IPS DF 4.7 (cell line): ENCODE results near the gene LRIG3.
"Not testable (repeated sequence)": the region's sequence is repeated elsewhere in the genome, so short reads cannot be mapped to it uniquely, and the experiment has no call there.

Experiments used
- DNase-seq: peaks from one replicate; pipeline ENCODE4 v3.0.0-alpha.2; 2013; ENCODE audit warnings: low spot score; ENCODE audit errors: extremely low read depth

The LRIG3 gene

GRCh38 chr12:58920102-58920960 is at the start of gene LRIG3:
Gene LRIG3, minus strand, starts transcription at chr12:58920504. Its CDS starts 269 bp downstream, at chr12:58920235.
- no peak for DNase-seq

DNA sequence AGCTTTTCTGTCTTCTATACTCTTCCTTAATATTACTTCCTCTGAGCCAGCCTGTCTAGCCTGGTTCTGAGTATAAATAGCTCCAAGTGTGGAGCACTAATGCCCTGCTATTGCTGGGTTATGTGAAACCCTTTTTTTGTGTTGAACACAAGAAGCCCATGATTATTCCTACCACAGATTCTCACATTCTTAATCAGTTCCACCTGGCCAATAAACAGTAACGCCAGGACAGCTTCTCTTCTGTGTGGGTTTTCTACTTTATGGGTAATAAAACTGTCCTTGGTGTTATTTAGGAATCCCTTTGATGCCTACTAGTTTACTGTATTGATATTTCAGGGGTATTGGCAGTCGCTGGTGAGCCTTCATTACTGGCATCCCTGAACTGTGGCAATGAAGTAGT is 48.9 kb upstream of the LRIG3 start:
- no peak for DNase-seq

GRCh38 chr12:58967561-58967960 is 47.3 kb upstream of the LRIG3 start:
- no peak for DNase-seq

- DNase-seq = no peak
Observed at GRCh38 chr12:58966939-58967338, 46.6 kb upstream of the LRIG3 start.

DNA sequence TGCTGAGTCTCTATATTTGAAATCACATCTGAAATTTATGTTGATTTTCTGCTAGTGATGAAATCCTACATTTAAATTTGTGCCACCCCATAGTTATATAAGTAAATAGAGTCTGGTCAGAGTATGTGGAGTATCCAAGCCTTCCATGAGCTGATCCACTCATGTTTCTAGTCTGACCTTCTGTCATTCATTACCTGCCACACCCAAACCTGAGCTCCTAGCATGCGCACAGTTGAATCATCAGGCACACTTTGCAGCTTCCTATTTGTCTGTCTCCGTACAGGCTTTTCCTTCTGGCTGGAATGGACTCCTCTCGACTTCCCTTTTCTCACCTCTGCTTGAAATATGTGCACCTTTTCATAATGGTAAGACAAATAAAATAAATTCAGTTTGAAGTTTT is 45.3 kb upstream of the LRIG3 start:
- no peak for DNase-seq

DNA sequence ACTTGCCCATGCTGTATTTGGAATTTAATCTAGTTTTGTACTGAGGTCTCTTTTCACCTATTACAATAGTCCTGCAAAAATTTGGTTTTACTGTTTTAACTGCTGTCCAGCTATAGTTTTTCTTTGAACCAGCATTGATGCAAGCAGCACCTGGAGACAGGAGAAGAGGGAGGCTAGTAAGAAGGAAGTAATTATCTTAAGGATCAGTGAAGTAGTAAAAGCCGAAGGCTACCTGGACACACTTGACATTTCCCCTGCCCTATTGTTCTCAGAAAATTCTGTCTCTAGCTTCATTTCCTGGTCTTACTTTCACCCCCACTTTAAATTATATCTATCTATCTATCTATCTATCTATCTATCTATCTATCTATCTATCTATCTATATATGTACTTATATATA is 43.5 kb upstream of the LRIG3 start:
- DNase-seq = no peak

DNA sequence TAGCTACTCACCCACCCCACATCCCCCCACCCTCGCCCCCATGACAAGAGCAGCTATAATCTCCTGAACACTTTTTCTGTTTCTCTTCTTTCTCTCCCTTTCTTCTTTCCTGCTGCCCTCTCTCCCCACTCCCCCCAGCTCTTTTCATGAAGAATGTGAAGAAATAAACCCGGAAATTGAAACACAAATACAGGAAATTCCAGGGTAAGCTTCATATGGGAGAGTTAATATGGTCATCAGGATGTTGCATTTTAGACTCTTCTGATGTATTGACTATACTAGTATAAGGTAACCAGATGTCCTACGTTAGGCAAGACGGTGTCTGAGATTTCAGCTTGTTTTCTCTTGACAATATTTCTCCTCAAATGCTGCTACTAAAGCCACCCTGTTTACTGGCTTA is 41.6 kb upstream of the LRIG3 start:
- DNase-seq = no peak

DNA sequence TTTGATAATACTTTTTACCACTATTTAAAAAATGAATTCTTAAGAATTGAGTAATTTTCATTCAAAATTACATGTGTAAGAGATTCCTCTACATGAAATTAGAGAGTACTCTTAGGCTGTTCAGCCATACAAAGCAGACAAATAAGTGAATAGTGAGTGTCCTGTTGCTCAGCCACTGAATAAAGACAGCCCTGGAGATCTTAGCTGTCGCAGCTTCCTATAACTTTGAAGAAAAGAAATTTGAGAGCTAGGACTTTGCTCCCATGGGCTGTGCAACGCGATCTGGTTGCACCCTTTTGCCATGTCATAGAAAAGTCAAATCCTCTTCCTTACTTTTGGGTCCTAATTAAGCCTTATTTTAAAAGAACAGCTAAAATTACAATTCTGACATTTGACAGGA is 40.9 kb upstream of the LRIG3 start:
- DNase-seq = no peak

- no peak for DNase-seq
Observed at GRCh38 chr12:58959639-58960300, 39.5 kb upstream of the LRIG3 start.

- DNase-seq = no peak
Observed at GRCh38 chr12:58957298-58957697, 37.0 kb upstream of the LRIG3 start.

DNA sequence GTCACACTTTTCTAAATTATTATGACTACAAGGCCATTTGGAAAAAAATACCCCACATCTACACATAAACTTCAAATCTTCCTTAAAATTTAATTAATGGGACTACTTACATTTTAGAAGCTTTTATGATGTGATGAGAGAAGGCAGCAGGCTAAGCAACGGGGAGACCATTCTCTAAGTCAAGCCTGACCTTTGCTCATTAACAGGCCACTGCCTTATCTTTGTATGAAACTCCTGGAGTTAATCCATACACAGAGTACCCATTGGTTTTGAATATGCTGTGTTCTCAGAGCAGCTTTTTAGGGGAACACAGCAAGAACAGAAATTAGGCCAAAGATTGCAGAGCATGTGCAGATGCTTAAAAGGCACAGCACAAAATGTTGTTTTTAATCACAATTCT is 35.5 kb upstream of the LRIG3 start:
- DNase-seq = no peak

DNA sequence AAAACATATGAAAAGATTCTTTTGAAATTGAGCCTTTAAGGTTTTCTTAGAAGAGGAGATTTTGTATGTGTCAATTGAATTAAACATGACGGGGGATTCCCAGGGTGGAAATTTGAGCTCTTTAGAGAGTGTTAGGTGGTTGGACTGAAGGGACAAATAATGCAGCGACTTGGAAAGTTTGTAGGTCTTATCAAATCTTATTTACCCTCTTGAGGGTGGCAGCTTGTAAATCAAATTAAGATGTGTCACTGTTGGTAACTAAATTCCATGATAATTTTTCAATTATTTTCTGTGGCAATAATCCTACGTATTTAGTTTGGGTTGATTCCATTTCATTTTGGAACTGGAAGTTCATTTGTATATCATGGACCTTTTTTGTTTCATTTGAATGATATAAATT is 33.7 kb upstream of the LRIG3 start:
- no peak for DNase-seq

GRCh38 chr12:58950739-58951100 is 30.4 kb upstream of the LRIG3 start:
- DNase-seq = no peak

DNA sequence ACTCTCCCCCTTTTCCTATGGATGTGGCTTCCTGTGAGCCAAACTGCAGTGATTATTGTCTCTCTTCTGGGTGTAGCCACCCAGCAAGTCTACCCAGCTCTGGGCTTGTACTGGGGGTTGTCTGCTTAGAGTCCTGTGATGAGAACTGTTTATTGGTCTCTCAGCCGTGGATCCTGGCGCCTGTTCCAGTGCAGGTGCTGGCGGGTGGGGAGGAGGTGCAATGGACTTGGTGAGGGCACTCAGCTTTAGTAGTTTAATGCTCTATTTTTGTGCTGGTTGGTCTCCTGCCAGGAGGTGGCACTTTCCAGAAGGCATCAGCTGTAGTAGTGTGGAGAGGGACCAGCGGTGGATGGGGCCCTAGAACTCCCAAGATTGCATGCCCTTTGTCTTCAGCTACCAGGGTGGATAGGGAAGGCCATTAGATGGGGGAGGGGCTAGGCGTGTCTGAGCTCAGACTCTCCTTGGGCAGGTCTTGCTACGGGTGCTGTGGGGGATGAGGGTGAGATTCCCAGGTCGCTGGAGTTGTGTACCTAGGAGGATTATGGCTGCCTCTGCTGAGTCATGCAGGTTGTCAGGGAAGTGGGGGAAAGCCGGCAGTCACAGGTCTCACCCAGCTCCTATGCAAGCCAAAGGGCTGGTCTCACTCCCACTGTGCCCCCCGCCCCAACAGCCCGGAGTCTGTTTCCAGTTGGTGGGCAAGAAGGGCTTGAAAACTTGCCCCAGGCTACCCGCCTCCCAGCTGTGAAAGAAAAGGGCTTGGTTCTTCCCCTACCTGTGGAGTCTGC is 29.8 kb upstream of the LRIG3 start:
- not testable (repeated sequence) for DNase-seq

DNA sequence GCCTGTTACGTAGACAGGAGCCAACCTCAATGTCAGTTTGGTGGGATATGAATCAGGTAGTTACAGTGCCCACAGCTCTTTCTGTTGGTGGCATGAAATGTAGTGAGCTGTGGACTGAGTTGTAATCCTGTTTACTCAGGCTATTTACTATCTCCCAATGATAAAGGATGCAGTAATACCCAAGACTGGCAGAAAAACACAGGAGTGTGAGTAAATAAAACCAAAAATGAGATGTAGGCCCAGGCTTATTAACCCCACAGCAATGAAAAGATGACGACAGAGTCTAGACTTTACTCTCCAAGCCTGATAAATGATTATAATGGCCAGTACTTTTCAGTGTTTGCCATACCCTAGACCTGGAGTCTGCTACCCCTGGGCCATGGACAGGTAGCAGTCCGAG is 22.8 kb upstream of the LRIG3 start:
- DNase-seq = no peak

- no peak for DNase-seq
Observed at GRCh38 chr12:58942345-58942744, 22.0 kb upstream of the LRIG3 start.

GRCh38 chr12:58939399-58940100 is 19.2 kb upstream of the LRIG3 start:
- no peak for DNase-seq

GRCh38 chr12:58938440-58938839 is 18.1 kb upstream of the LRIG3 start:
- no peak for DNase-seq

- no peak for DNase-seq
Observed at GRCh38 chr12:58934528-58934927, 14.2 kb upstream of the LRIG3 start.

- DNase-seq = no peak
Observed at GRCh38 chr12:58932806-58933681, 12.7 kb upstream of the LRIG3 start.

DNA sequence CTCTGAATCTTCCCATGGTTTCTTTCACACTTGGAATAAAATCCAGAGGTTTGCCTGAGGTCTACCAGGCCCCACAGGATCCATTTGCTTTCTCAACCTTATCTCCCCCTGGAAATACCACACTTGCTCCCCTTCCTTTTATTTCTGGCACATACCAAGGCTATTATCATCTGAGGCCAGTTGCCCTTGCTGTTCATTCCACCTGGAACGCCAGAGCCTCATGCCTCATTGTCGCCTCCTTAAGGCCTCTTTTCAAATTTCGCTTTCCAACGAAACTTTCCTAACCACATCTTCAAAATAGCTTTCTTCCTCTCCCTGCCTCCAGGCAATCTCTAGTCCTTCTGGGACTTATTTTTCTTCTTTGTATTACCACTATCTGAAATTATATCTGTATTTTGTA is 11.2 kb upstream of the LRIG3 start:
- no peak for DNase-seq
